GM18861 (cell line): ENCODE data around the gene OR8A1.
"Not testable (repeated sequence)": the region's sequence is repeated elsewhere in the genome, so short reads cannot be mapped to it uniquely, and the experiment has no call there.

Source experiments
- ATAC-seq: cut with Tn5 transposase; IDR thresholded peaks from one replicate; pipeline ENCODE4 v1.9.1; 2021; ENCODE audit not compliant: unreplicated experiment

The OR8A1 gene

DNA sequence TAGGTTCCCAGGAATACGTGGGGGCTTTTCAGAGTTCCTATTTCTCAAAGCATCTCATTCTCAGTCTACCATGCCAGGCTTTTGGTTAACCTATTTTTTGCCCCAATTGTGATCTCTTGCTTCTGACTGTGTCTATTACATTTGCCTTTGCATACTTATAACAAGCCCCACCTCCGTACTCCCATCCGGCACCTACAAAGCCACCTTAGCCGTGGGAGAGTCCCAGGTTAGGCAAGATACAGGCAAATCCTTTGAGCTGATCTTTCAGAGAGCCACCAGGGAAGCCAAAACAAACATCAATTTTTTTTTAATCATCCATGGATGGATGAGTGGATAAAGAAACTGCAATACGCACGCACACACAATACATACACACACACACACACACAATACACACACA, 22.8 kb downstream of the OR8A1 start:
- ATAC-seq: no peak

DNA sequence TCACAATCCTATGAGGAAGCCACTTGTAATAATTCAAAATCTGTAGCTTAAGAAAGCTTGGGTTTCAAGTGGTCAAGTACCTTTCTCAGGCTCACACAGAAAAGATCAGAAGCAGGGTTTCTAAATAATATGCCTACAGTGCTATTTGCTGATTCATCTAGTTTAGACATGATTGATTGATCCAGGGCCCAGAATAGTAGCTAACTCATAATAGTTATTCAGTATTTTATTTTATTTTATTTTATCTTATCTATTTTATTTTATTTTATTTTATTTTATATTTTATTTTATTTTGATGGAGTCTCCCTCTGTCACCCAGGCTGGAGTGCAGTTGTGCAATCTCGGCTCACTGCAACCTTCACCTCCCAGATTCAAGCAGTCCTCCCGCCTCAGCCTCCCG, 25.5 kb downstream of the OR8A1 start:
- ATAC-seq: no peak

DNA sequence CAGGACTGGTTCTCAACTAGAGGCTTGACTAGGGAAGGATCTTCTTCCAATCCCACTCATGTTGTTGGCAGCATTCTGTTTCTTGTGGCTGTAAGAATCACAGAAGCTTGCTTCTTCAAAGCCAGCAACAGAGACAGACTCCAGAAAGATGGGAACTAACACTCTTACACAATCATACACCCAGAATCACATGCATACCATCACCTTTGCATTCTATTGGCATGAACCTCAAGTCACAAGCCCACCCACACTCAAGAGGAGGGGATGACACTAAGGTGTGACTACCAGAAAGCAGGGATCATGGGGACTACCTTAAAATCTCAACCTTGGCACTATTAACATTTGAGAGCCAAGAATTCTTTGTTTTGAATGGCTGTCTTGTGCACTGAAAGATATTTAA, 27.8 kb downstream of the OR8A1 start:
- no peak for ATAC-seq

DNA sequence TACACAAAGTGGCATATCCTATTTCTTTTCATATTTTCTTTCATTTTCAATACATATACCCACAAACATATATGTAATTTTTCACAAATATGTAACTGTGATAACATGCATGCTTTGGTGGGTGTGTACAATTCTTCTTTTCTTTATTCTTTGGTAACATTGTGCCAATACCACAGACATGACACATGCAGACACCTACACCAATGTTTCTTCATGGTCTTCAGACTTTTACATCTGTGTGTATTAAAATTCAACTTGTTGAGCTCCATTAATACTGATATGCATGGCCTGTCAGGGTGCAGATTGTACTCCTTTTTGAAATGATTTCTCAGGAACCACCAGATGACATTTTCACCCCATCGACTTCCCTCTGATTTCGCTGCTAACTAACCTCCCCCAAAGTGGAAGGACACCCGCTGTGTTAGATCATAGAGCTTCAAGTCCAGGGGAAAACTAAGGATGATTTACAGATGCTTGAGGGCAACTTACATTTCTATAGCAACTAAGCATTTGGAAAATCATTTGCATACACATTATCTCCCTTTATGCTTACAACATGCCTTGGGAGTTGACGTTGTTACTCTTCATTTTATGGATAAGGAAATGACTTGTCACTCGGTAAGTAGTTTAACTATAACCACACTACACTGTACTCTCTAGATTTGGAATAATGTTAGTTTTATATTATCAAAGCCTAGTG, 31.0 kb downstream of the OR8A1 start:
- no peak for ATAC-seq

DNA sequence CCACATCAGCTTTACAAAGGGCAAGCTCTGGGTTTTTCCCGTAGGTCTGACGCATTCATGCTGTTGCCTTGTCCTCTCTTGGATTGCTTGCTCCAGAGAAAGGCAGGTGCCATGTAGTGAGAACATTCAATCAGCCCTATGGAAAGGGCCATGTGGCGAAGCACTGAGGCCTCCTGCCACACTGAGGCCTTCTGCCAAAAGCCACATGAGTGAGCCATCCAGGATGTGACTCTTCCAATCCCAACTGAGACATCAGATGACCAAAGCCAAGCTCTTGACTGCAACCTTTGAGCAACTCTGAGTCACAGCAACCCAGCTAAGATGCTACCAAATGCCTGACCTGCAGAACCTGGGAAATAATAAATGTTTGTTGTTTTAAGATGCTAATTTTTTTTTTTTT, 32.4 kb downstream of the OR8A1 start:
- no peak for ATAC-seq

DNA sequence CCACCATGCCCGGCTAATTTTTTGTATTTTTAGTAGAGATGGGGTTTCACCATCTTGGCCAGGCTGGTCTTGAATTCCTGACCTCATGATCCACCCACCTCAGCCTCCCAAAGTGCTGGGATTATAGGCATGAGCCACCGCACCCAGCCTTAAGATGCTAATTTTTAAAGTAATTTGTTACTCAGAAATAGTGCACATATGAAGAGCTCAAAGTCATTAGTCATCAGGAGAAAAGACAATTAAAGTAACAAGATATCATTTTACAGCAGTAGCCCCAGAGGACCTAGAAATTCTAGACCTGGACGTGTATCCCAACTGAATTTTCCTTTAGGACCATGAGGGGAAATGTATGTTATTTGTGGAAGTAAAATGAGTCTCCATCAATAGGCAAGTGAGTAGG, 32.9 kb downstream of the OR8A1 start:
- ATAC-seq: not testable (repeated sequence)

DNA sequence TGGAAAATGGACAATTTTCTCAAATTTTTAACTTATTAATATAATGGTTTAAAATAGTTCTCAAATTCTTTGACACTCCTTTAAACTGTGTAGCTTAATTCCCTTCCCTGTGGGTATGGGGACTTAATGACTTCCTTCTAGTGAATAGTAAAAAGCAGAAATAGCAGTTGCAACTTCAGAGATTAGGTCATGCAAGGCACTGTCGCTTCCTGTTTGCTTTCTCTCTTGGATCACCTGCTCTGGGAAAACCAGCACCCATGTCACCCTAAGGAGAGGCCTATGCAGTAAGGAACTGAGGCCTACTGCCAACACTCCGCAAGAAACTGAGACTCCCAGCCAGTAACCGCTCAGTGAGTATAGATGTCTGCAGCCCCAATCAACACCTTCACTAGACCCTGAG, 35.9 kb downstream of the OR8A1 start:
- ATAC-seq: no peak

DNA sequence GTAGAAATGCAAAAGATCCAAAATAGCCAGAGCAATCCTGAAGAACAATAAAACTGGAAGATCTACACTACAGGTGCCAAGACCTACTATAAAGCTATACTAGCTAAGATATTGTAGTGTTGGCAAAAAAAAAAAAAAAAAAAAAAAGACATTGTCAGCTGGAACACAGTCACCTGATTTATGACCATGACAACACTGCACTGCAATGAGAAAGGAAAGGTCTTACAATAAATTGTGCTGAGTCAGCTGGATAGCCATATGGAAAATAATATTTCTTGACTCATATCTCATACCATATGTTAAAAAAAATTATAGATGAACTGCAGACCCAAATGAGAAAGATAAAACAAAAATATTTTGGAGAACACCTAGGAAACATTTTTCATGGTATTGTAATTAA, 38.4 kb downstream of the OR8A1 start:
- no peak for ATAC-seq

DNA sequence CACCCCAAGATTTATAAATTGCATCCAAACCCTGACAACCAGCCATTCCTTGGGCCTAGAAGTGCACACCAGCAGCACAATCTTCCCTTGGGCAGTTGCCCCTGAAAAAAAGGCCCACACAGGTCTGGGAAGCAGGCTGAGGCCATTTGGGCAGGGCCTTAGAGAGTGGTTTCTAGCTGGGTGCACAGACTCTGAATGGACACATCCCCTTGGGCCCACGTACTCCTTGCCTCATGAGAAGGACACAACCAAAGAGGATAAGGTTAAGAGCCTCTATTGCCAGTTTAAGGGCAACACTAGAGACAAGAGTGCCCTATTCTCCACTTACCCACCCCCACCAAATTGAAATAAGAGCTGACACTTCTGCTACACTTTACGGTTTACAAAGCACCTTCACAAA, 40.5 kb downstream of the OR8A1 start:
- no peak for ATAC-seq

DNA sequence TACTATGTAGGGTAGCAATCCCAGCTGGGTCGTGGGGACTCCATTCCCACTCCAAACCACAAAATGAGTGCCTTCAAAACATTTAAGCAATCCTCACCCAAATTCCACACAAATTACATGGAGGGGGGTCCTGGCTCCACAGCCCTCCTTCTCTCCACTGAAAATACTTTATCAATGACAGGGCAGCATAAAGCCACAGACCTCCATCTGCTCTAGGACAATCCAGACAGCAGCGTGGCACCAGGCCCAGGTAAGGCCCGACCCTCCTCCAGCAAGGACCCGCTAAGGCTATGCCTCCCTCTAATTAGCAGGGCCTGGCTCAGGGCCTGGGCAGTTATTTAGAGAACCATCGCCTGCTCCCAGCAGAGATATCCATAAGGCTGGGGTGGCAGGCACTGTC, 41.3 kb downstream of the OR8A1 start, which contains the start of gene PANX3:
Gene PANX3 (plus strand): TSS at position 365 of the 400 bp plus-strand sequence. CDS start 129 bp downstream, outside the sequence.
- ATAC-seq: no peak

DNA sequence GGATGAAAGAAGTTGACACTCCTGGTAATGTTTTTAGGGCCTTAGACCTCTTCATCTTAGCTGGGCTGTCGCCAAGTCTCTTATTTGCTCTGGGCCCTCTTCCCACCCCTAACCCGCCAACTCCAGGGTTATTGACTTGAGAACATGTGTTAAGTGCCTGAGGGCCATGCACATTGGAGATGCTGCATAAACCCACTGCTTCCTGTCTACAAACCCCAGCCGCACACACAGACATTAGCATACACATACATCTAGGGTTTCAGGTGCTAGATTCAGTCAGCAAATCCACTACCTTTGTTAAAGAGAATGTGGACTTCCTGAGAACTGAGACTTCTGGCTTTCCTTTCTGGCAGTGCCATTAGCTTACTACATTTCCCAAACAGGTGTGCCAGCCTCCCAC, 42.2 kb downstream of the OR8A1 start:
- no peak for ATAC-seq

DNA sequence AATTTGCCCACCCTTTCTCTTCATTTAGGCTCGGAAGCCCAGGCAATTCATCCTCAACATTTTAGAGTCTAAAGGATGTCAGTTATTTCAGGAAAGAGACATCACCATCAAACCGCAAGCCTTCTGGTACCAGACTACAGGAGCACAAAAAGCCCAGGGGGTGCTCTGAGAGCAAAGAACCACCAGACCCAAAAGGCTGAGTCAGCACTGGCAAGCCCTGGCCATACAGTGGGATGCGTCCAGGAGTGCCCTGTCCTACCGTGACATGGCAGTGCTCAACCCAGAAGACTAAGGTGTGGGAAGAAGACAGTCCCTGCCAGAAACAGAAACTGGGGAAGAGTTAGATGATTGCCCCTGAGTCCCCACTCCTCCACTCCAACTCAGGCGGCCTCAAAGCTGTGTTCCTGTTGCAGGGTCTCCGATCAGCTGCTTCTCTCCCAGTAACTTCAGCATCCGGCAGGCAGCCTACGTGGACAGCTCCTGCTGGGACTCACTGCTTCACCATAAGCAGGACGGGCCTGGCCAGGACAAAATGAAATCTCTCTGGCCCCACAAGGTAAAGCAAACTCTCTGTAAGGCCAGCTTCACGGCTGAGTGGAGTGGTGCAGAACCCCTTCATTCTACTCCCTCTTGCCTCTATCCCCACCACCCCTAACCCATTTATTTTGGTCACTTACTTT, 42.9 kb downstream of the OR8A1 start:
- no peak for ATAC-seq

DNA sequence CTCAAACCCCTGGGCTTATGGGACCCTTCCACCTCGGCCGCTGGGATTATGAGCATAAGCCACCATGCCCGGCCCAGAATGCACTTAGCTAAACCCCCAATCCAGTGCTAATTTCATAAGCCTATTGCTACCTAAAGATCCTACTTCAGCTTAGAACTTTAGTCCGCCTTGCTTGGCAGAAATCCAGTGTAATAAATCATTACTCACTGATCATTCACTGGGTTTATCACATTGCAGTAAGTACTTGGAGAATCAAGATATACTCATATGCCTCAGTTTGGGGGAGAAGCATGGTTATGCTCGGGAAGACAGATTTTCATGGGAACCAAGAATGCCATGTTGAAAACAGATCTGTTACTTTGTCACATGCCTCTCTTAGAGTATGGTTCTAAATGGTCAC, 49.1 kb downstream of the OR8A1 start:
- no peak for ATAC-seq
